GM21390 (cell line): ENCODE data around the gene BLID.

ENCODE experiments used
- ATAC-seq: cut with Tn5 transposase; IDR thresholded peaks from one replicate; pipeline ENCODE4 v1.9.1; 2021; ENCODE audit not compliant: unreplicated experiment

The BLID gene

GRCh38 chr11:122085264-122085663, 30.8 kb downstream of the BLID start:
- no peak for ATAC-seq

DNA sequence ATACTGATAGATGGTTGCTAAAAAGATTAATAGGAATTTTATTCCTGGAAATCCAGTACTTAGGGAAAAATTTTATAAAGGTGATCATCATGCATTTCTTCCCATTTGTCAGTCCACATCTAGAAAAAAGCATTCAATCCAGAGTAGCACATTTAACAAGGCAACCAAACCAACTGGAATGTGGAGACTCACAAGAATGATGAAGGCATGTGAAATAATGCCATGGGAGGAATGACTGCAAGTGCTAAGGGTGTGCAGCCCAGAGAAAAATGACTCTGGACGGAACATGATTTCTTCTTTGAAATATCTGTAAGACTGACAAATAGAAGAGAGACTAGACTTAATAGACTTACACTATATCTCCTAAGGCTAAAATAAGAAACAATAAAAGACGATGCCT, 33.8 kb downstream of the BLID start:
- no peak for ATAC-seq

- no peak for ATAC-seq
These were observed 34.9 kb downstream of the BLID start for GRCh38 chr11:122081073-122081472.

- no peak for ATAC-seq
These were observed 38.6 kb downstream of the BLID start for GRCh38 chr11:122077459-122077858.

DNA sequence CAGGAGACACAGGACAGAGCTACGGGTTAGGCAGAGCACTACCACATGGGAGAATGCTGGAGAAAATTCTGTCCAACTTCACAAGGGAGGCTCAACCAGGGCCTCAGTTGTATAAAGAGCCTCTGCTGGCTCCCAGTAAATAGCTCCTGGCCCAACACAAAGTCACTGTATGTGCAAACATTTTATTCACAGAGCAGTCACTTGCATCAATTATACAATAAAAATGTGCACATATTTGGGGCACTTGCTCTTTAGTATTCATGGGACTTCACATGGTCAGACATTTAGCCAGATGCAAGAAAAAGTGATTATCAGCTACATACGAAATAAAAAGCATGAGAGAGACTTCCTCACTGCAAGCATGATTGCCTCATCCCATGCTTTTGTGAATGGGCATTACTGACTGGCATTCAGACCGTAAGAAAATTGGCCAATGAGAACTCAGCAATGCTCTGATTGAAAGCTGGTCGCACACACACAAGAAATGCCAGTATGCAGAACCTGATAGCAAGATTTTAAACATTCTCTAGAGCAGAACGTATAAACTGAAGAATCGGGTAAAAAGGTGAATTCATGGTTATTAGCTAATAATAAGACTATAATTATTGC, 39.4 kb downstream of the BLID start:
- ATAC-seq: no peak

DNA sequence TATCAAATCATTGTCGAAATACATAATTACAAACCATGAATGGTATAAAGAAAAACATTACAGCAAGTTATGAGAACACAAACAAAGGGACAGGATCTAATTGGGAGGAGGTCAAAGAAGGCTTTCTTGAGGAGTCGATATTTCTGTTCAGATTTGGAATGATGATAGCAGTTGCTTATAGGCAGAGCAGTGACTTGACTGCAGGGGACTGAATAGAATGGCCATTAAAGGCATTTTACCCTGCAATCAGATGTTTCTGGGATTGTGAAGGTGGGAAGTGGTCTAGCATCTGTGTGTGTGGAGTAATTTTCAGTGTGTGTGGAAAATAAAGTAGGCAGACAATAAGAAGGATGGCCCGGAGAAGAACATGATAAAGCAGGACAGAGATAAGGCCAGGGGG, 41.0 kb downstream of the BLID start:
- no peak for ATAC-seq

- ATAC-seq: no peak
These were observed 42.0 kb downstream of the BLID start for GRCh38 chr11:122074022-122074421.

- no peak for ATAC-seq
These were observed 44.3 kb downstream of the BLID start for GRCh38 chr11:122071709-122072202.

DNA sequence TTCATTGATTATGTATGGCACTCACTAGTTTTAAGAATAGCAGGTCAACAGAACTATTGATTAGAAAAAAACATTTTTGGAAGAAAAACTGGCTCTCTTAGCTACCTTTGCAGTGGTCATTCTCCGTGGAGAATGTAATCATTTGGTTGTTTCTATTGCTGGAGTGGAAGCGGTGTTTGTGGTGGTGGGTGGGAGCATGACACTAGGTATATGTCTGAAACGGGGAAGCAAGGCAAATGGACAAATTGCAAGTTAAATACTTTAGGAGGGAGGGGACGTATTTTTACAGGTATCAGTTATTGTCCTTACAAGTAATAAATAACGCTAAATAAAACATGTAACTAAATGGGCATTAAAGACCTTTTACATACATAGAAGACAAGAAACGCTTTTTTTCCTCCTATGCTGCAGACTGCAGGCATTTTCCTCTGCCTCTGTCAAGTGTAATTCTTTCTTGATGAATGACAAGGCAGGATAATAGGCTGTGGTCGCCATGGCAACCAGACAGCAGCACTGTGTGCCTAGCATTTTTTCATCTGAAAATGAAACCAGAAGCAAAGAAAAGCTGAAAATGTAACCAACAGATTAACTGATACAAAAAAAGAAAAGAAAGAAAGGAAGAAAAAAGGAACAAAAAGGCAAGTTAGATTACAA, 46.2 kb downstream of the BLID start:
- ATAC-seq: no peak

DNA sequence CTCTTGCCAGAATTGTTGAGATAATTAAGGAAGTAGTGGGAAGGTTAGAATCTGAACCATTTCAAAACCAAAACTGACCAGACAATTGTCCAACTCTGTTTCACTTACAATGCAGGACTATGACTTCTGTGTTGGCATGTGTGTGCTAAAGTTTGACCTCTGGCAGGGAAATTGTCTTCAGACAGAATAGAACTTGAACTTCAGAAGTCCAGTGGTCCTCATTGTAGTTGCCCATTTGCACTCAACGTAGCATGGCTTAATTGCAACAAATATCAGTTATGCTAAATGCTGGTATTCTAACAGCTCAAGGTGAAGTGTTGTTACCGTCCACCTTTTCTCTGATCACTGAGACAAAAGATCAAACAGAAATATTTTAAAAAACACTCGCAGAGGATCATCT, 47.2 kb downstream of the BLID start:
- no peak for ATAC-seq

GRCh38 chr11:122068141-122068540, 47.9 kb downstream of the BLID start:
- no peak for ATAC-seq
